Mesenteric fat pad (tissue), 1 donor: Measurements from ENCODE around the gene CCP110. TPM values are rescaled to one million over a fixed set of nuclear protein-coding genes. Genes with fewer than 3 reads are reported as not detected.
"Not testable (repeated sequence)": the region's sequence is repeated elsewhere in the genome, so short reads cannot be mapped to it uniquely, and the experiment has no call there.

Experiments used
- DNase-seq: peaks from one replicate; pipeline ENCODE4 v3.0.0-alpha.2; 2020; ENCODE audit warnings: low spot score
- total RNA-seq: library from RNA; stranded (reverse); fragmentation: NEBNext Ultra II Directional; extraction: Animal tissue kit (Norgen Biotek cat#: 25700); gene quantifications from one replicate; pipeline ENCODE4 v1.2.1, GENCODE V29; 2021
- donor health status: DM: yes; HTN: yes; CAD: no.

Gene CCP110
- total RNA-seq, 1 donor from 2014 or later = 12.7 TPM

DNA sequence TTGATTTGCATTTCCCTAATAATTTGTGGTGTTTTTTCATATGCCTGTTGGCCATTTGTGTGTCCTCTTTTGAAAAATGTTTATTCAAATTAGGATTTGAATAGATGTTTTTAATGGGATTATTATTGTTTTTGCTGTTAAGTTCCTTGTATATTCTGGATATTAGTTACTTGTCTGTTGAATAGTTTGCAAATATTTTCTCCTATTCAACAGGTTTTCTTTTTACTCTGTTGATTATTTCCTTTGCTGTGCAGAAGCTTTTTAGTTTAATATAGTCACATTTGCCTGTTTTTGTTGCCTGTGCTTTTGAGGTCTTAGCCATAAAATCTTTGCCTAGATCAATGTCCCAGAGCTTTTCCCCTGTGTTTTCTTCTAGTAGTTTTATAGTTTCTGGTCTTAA lies 11.4 kb upstream of the CCP110 start:
- DNase-seq = no peak

DNA sequence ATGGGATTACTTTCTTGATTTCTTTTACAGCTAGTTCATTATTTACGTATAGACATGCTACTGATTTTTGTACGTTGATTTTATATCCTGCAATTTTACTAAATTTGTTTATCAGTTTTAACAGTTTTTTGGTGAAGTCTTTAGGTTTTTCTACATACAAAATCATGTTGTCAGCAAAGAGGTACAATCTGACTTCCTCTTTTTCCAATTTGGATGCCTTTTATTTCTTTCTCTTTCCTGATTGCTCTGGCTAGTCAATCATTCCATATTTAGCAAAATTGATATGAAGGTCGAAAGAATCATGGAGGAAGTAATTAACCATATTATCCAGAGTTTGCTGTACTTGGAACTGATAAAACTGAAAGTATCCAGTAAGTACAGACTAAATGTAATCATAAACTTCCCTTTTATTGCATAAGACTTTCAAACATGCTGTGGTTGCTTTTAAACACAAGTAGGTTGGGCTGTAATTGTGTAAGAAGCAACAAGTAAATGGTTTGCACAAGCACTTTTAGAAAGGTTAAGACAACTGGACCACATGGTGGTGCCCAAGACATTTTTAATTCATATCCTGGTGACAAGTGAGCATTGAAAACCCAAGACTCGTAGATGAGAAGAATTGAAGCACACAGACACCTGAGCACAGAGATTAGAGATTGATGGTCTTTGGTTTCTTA lies 10.2 kb upstream of the CCP110 start:
- DNase-seq = no peak

DNA sequence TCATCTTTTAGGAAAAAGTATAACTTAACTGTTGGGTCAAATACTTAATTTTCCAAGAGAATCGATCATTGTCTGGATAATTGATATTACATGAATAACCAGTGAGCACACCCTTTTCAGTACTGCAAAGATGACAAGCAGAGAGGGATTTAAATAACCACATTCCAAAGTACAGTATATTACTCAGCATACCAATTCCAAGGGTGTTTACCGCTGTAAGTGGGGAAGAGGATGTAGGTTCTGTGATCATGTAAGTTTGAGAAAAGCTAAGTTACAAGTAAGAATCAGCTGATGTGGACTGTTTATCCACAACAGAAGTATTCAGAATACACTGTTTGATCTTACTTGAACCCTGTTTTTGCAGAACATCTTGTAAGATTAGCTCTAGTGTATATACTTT lies 8.0 kb upstream of the CCP110 start:
- DNase-seq = no peak

DNA sequence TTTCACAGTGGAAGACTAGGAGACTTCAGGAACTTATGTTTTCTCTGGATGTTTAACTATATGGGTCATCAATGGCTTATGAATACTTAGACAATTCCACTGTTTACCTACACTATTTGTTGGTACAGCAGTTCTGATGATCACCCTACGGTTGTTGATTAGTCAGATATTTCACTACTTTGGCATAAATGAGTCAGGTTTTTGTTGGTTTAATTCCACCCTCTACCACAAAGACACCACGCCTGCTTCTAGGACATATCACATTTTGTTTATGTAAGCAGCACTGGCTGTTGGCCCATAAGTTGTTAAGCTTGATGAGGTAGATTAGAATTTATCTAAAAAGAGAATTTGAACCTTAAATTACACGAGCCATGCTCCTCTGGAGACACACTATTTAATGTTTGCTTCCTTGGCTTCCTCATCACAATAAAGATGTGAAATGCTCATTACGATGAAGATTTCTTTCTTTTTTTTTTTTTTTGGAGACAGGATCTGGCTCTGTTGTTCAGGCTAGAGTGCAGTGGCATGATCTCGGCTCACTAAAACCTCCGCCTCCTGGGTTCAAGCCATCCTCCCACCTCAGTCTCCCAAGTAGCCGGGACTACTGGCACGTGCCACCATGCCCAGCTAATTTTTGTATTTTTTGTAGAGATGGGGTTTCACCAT lies 6.2 kb upstream of the CCP110 start:
- no peak for DNase-seq

DNA sequence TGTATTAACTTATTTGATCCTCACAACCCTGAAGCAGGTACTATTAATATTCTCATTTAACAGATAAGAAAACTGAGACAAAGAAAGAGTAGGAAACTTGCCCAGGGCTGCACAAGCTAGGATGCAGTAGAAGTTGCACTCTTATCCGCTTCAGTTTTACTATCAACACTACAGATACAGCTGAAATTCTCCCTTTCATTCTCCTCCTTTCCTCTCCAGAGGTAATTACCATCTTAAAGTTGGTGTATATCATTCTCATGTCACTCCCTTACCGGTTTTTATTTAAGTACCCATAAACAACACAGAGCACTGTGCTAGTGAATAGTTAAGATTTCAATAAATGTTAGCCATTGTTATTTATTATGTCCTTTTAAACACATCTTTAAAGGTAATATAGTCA lies 5.4 kb upstream of the CCP110 start:
- DNase-seq = no peak

DNA sequence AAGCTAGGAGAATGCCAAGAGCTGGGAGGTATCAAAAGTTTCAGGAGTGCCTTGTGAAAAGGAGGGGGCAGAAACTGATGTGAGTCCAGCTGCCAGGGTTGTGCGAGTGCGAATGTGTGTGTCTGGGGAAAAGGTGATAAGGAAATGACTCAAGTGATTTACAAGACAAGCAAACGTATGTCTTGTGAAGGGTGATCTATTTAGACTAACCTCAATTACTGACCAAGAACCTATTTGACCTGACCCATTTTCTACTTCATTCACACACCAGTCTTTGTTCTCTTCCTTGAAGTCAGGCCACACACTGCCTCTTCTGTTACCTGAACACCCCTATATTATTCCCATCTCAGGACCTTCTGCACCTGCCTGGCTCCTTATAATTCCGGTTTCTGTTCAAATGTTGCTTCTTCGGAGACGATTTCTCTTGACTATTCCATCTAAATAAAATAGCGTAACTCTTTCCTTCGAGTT lies 2.8 kb upstream of the CCP110 start:
- no peak for DNase-seq

DNA sequence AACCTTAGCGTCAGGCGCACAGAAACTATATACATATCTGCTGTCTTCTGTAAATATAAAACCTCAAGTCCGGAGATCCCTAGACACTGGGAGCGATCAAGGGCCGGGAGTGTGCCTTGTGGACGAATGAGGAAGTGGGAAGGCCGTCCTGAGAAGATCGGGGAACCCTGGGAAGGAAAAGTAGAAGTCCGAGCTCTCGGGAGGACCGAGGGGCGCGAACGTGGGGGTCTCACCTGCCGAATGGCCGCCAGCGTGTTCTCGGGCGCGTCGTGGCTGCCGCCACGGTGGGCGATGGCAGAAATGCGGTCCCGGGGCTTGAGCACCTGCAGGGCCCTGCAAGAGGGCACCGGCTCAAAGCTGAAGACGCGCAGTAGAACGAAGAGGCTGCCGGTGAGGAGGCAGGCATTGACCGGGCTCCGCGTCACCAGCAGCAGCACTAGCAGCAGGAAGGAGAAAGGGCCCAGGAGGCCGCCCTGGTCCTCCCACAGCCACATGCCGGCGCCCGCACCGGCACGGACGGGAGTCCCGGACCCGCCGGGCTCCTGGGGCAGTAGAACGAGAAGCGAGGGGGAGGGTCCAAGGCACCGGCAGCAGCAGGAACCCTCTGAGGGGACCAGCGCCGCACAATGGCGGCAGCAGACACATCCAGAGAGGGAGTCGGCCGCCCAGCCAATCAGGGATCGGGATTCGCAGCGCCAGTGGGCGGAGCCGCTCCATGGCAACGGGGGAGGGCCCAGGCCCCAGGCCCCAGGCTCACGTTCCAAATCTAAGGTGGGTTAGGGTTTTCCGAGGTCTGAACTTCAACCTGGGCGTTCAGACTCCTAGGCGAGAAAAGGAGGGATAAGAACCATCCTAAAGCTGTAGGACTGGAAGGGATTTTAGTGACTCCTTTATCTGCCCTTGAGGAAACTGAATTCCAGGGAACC lies 2.0 kb upstream of the CCP110 start, which contains the start of gene GDE1:
GDE1 (minus strand) TSS at position 628 of the 926 bp plus-strand sequence; CDS start at position 494, 134 bp downstream.
- DNase-seq = peak; percentile 97

DNA sequence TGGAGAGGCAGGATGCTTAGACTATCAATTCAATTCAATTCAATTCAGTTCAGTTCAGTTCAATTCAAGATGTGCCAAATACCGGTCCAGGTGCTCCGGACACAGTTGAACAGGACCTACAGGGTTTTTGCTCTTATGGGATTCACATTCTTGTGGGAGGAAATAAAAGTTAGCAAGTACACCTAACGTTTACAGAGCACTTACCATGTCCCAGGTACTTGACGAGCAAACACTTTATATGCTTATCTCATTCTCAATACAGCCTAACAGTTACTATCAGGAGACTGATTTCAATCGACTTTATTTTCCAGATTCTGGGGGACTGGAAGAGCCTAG lies 1.4 kb upstream of the CCP110 start:
- no peak for DNase-seq

DNA sequence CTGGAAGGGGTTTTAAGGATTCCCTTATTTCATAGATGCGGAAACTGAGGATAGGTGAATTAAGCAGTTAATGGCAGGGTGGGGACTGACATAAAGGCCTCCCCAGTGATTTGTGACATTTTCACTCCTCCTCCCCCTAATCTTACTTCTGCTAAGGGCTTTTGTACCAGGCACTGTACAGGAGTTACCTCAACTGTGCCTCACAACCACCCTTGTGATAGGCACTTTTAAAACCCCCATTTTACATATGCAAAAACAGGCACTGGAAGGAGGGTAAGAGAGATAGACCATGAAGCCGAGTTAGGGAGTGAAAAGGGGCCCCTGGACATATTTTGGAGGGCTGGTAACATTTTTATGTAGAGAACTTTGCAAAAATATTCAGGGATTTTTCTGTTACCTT lies 982 bp upstream of the CCP110 start:
- no peak for DNase-seq

DNA sequence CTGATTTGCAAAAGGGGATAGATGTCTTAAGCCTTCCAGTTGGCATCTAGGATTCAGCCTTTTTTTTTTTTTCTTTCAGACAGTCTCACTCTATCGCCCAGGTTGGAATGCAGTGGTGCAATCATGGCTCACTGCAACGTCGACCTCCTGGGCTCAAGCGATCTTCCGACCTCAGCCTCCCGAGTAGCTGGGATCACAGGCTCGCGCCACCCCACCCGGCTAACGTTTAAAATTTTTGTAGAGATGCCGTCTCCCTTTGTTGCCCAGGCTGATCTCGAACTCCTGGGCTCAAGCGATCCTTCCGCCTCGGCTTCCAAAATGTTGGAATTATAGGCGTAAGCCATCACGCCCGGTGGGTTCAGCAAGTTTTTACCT lies 571 bp upstream of the CCP110 start:
- no peak for DNase-seq

DNA sequence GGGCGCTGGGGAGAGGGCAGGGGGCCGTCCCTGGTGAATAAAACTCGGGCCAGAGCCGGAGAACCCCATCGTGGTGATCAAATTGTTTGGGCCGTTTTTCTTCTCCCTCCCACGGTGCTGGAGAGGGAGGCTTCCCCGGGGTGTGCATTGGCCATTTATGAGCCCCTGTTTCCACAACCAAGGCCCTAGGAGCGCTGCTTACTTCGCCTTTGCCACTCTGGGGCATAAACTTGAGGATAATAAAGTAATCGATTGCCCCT lies 544 bp downstream of the CCP110 start:
- no peak for DNase-seq

DNA sequence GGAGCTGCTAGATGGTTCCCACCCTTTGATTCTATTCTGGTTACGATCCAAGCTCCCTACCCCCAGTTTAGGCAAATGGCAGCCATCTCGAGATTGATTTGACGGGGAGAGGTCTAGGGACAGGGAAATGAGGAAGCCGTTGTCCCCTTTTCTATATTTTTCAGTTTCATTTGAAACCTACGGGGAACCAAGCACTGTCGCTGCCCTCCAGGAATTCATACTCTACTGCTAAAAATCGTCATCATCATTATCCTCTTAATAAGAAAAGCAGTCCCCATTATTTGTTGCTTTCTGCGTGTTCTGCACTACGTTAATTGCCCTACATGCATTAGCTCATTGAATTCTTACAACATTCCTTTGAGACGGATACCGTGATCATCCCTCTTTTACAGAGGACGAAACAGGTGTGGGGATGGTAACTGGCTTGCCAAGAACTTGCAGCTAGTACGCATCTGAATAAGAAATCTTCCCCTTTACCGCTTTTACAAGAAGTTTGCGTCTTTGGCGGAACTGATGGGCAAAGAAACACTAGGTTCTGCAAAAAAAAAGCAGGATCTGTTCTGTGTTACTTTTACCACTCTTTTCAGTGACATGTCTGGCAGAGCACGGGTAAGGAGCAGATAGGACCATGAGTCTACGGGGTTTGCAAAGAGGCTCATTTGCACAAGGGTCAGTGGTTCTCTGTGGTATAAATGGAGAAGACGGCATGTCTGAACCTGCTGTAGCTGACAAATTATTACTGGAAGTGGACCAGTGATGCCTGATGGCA lies 1.1 kb downstream of the CCP110 start:
- DNase-seq = no peak

DNA sequence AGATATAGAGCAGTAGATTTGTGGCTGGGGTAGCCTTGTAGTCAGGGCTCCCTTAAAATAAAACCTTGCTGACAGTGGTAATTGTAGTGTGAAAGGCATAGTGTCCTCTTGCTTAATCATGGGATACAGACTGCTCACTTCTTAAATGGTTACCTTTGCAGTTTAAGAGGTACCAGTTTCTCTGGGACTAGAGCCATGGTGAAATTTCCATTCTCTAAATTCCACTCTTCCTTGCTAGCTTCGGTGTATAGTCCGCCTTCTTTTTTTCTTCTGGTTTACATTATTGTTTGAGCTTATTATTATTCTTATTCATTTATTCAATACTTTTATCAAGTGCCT lies 1.6 kb downstream of the CCP110 start:
- no peak for DNase-seq

DNA sequence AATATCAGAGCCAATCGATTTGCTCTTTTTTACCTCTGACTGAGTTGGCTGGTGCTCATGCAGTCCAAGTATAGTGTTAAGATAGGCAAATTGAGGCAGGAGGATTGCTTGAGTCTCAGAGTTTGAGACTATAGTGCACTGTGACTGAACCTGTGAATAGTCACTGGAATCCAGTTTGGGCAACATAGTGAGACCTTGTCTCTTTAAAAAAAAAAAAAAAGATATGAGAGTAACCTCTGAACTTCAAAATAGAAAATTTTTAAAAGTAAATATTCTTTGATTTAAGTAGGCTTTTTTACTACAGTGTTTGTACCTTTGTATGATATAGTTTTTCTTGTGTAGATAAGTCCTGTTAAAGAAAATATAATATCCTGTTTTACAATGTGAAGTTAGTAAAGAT lies 3.4 kb downstream of the CCP110 start:
- DNase-seq = no peak

DNA sequence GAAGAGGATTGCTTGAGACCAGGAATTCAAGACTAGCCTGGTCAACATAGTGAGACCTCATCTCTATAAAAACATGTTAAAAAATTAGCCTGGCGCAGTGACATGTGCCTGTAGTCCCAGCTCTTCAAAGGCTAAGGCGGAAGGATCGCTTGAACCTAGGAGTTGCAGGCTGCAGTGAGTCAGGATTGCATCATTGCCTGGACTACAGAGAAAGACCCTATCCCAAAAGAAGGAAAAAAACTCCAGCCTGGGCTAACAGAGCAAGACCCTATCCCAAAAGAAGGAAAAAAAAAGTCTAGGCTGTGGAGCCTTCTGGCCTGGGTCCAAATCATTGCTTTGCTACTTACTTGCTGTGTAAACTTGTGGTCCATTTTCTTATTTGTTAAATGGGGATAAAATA lies 4.9 kb downstream of the CCP110 start:
- DNase-seq = no peak

DNA sequence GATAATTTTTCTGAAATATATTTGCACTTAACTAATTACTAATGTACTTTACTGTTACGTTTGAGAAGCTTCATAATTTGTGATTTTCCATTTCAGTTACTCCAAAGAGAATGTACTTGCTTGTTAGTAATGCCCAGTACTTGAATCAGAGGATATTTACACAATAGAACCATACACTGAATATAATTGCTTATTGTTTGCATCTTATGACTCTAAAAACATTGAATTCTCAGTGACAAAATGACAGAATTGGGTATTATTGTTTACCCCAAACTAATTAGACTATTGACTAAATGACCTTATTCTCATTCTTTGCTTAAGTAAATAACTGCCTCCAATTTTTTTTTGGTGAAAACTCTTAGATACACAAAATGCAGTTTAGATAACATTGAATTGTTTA lies 8.9 kb downstream of the CCP110 start:
- DNase-seq = no peak

DNA sequence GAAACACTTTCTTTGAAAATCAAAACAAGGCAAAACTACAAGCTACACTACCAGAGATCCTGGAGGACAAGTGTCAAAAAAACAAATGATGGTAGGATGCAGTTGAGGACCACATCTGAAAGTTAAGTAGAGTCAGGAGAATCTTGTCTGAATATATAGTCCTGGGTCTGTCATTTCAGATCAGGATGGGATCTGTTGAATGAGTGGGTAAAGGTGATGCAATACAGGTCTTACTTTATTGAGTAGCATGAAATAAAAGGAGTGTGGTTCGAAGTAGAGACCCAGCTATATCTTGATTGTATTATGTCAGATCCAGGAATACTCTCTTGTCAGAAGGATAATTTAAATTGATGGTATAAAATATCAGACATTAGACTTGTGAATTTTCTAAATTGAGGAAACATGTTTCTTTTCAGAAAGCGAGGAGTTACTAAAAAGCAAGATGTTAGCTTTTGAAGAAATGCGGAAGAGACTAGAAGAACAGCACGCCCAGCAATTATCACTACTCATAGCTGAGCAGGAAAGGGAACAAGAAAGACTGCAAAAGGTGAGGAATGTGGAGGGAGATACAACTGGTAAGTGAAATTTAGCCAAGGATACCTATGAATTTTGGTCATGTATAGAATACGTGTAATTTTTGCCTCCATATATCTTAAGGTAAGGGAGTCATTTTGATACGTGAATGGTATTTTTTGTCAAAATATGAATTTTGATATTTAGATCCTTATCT lies 16.7 kb downstream of the CCP110 start:
- no peak for DNase-seq

DNA sequence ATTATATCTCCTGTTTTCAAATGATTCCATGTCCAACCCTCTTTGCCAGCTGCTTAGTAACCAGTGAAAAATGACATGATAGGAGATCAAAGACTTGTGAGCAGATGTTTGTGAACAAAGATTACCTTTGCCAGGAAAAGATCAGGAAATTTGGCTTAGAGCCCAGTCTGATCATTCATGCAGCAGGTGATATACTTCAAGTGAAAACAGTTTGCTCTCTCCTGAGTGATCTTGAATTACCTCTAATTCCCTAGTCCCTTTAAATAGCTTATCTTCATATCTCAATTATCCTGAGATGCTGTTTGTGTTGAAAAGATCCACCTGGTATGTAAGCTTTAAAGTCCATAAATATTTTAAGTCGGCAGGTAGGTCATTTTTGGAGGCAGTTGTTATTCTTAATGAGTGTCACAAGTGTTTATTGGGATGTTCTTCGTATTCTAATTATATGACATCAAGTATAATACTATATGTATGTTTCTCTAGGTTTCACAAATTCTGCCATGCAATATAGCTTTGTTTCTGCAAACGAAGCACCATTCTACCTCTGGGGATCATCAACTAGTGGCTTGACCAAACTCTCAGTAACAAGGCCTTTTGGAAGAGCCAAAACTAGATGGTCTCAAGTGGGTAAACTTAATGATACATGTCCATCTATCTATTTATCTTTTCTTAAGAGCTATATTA lies 18.5 kb downstream of the CCP110 start:
- DNase-seq = no peak

DNA sequence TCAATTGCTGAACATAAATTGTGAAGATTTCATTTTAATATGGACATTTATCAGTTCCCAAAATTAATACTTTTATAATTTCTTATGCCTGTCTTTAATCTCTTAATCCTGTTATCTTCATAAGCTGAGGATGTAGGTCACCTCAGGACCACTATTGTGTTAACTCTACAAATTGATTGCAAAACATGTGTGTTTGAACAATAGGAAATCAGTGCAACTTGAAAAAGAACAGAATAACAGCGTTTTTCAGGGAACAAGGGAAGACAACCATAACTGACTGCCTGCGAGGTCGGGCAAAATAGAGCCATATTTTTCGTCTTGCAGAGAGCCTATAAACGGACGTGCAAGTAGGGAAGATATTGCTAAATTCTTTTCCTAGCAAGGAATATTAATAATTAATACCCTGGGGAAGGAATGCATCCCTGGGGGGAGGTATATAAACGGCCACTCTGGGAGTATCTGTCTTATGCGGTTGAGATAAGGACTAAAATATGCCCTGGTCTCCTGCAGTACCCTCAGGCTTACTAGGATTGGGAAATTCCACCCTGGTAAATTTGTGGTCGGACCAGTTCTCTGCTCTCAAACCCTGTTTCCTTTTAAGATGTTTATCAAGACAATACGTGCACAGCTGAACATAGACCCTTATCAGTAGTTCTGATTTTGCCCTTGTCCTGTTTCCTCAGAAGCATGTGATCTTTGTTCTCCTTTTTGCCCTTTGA lies 19.7 kb downstream of the CCP110 start:
- not testable (repeated sequence) for DNase-seq

DNA sequence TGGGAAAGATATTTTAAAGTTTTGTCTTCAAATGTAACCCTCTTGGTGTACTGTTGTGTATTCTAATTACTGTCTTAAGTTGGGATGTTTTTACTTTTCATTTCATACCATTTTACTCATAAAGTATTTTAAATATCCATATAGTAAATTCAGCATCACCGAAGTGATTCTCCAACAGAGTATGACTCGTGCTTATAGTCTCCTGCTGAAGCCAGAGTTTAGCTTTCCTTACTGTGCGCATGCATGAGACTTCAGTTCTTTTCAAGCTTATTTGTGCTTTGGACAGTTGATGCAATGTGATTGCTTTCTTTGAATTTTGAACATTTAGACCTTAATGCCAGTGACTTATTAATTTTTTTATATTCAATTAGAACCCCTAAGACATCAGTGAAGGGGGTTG lies 24.4 kb downstream of the CCP110 start:
- DNase-seq = no peak
